Gastrocnemius medialis (tissue), 4 donors: Measurements from ENCODE around the gene FOXP4. TPM values are rescaled to one million over a fixed set of nuclear protein-coding genes. Genes with fewer than 3 reads are reported as not detected.

Source experiments
- ATAC-seq, 2 donors: fragments of 150-250 bp; one replicate each; pipeline ENCODE4 v1.9.1; 2016
- DNase-seq, 2 donors: peaks; one replicate each; pipeline ENCODE4 v3.0.0-alpha.2; 2019
- H3K27ac ChIP-seq, 4 donors: fragments of 200-600 bp; sonication (generic); 1 replicate in 1 of 4; 2 replicates in 3 of 4; pipeline ENCODE4 v1.5.1; 2016 to 2018; ENCODE audit warnings: mild to moderate bottlenecking in 2 of 4, moderate library complexity in 1 of 4
- H3K27me3 ChIP-seq, 3 donors: fragments of 200-600 bp; sonication (generic) in 2 of 3; 1 replicate in 1 of 3; 2 replicates in 2 of 3; pipeline versions ENCODE4 v1.5.1 to v1.6.0; 2016 to 2019; ENCODE audit warnings: mild to moderate bottlenecking in 1 of 3, moderate library complexity in 1 of 3
- H3K36me3 ChIP-seq, 2 donors: fragments of 200-600 bp; sonication (generic) in 1 of 2; one replicate each; pipeline ENCODE4 v1.5.1; 2017 to 2018
- H3K4me1 ChIP-seq, 2 donors: fragments of 200-600 bp; sonication (generic) in 1 of 2; one replicate each; pipeline ENCODE4 v1.5.1; 2016 to 2017; ENCODE audit warnings: mild to moderate bottlenecking in 2 of 2
- H3K4me3 ChIP-seq, 4 donors: fragments of 200-600 bp; sonication (generic) in 3 of 4; 1 replicate in 1 of 4; 2 replicates in 3 of 4; pipeline ENCODE4 v1.5.1; 2016 to 2019; ENCODE audit warnings: mild to moderate bottlenecking in 2 of 4
- H3K9me3 ChIP-seq, 3 donors: fragments of 200-600 bp; sonication (generic) in 2 of 3; 1 replicate in 1 of 3; 2 replicates in 2 of 3; pipeline ENCODE4 v1.5.1; 2016 to 2019
- CTCF ChIP-seq, 5 experiments: fragments of 450-650 bp in 3 of 5; fragments of 200-600 bp in 2 of 5; sonication (generic) in 2 of 5; IDR thresholded peaks in 4 of 5; conservative IDR thresholded peaks in 1 of 5; 1 replicate in 4 of 5; 2 replicates in 1 of 5; pipeline ENCODE4 v1.5.1; 2016 to 2019; ENCODE audit warnings: antibody characterized with exemption in 5 of 5, mild to moderate bottlenecking in 3 of 5, moderate library complexity in 3 of 5
- POLR2A ChIP-seq, 2 donors: fragments of 450-650 bp; IDR thresholded peaks; one replicate each; pipeline ENCODE4 v1.6.1; 2017; ENCODE audit warnings: antibody characterized with exemption in 2 of 2, mild to moderate bottlenecking in 2 of 2, moderate library complexity in 2 of 2
- in situ Hi-C, 4 donors: fragments of 200-750 bp; cut with MboI; loops; one replicate each; pipeline versions ENCODE4 v1.15.0 to v1.8.0; 2017; ENCODE audit warnings: low sequenced_read_pairs in 4 of 4
- intact Hi-C: fragments of 100-400 bp; cut with DNase I; formaldehyde crosslinking; loops from one replicate; pipeline ENCODE4 v1.15.1; 2023; ENCODE audit warnings: low total_unique reads
- total RNA-seq, 4 donors: library from RNA; depleted of rRNA; stranded (reverse); fragments of >200 nt; gene quantifications; one replicate each; pipeline versions ENCODE4 v1.1.0 to v1.2.3, GENCODE V29; 2016

The FOXP4 gene
- total RNA-seq, 4 donors from 2014 or later, result 3.4 to 11.4 (median 6.5) TPM

DNA sequence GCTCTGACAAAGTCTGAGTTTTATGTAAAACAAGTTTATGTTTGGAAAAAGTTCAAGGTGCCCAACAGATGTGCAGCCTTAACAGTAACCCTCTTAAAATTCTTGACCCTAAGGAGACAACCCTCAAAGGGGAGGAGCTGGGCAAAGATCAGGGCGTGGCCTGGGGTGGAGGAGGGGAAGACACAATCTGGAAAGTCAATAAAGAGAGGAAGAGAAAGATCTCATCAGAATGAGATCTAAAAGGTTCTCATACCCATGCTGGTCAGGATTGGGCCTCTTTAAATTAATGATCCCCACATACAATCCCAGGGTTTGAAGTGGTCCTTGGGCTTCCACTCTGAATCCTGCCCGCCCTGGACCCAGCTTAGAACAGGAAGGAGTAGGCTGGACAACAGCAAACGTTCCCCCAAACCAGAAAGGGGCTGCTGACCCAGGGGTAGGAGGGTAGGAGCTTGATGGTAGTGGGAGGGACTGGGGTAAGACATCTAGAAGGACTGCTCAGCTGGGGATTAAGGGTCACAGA is 33.0 kb downstream of the FOXP4 start:
- intact Hi-C loops, result no loop called here
- no peak for DNase-seq
- peaks cover 24 to 27% of the 10 kb centered on the region in 2 donors for H3K4me1 ChIP-seq
- no peak overlapping the region for H3K4me3 ChIP-seq
- ATAC-seq, result no peak
- no peaks in the 10 kb centered on the region for H3K9me3 ChIP-seq
- H3K27me3 ChIP-seq, result no peaks in the 10 kb centered on the region
- no peak overlapping the region for H3K27ac ChIP-seq
- in situ Hi-C loops, result no loop called here
- TF ChIP-seq CTCF (IDR thresholded peaks at IDR 0.05 in 4 of 5, conservative IDR thresholded peaks at IDR 0.05 in 1 of 5), result no peak
- no peak for TF ChIP-seq POLR2A (IDR thresholded peaks at IDR 0.05)
- H3K36me3 ChIP-seq, result no peaks in the 10 kb centered on the region

DNA sequence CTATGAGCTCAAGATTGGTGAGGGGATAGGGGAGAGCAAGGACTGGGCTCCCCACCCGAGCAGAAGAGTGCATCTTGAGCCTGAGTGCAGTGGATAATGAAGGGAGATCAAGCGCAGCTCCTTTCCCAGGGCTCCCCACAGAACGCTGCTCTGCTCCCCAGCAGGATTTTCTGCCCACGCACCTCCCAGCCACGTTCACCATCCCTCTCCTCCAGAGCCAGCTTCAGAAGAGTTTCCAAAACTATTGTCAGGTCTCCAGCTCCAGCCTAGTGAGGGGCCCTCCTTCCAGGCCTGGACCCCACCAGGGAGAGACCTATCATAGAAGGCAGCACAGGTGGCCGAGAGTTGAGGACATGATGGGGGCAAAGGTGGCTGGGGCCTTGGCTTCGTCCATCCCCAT is 34.5 kb downstream of the FOXP4 start:
- H3K27me3 ChIP-seq, result no peaks in the 10 kb centered on the region
- H3K36me3 ChIP-seq, result no peaks in the 10 kb centered on the region
- no peak for ATAC-seq
- no peak overlapping the region for H3K4me3 ChIP-seq
- no peak for DNase-seq
- in situ Hi-C loops, result no loop called here
- intact Hi-C loops, result no loop called here
- H3K4me1 ChIP-seq, result peaks cover 24 to 27% of the 10 kb centered on the region in 2 donors
- TF ChIP-seq POLR2A (IDR thresholded peaks at IDR 0.05) (no peak), CTCF (IDR thresholded peaks at IDR 0.05 in 4 of 5, conservative IDR thresholded peaks at IDR 0.05 in 1 of 5) (no peak)
- H3K27ac ChIP-seq, result no peak overlapping the region
- no peaks in the 10 kb centered on the region for H3K9me3 ChIP-seq

DNA sequence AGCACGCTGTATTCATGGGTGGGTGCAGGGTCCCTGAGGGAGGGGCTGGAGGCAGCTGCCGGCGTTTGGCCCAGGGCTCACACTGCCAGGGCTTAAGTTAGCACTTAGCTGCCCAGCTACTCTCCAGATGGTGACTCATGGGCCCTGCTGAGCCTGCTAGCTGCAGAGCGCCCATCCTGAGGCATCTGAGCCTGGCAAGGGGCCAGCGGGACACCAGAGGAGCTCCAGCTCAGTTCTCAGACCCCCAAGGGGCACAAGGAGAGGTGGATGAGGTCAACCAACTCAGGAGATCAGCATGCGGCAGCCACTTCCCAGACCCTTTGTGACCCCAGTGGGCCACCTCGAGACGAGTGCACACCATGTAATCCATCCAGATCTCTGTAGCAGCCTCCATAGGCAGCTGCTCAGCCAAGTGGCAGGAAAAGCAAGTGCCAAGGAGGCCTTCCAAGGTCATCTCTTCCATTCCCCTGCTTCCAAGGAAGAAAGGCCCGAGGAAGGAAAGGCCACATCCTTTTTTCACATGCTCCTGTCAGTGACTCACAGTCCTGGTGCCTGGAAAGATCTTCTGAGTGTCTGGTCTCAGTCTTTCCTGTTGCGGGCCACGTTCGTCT is 35.3 kb downstream of the FOXP4 start:
- Histone ChIP-seq H3K27me3 (no peaks in the 10 kb centered on the region), H3K9me3 (no peaks in the 10 kb centered on the region), H3K4me1 (peaks cover 24 to 27% of the 10 kb centered on the region in 2 donors), H3K27ac (no peak overlapping the region), H3K36me3 (no peaks in the 10 kb centered on the region), H3K4me3 (no peak overlapping the region)
- intact Hi-C loops, result no loop called here
- peak in 1 of 2 donors; percentile 34 for DNase-seq
- TF ChIP-seq POLR2A (IDR thresholded peaks at IDR 0.05) (no peak), CTCF (IDR thresholded peaks at IDR 0.05 in 4 of 5, conservative IDR thresholded peaks at IDR 0.05 in 1 of 5) (no peak)
- ATAC-seq, result peak; percentile 47
- in situ Hi-C loops, result no loop called here

GRCh38 chr6:41582540-41582939 is 36.4 kb downstream of the FOXP4 start:
- H3K9me3 ChIP-seq, result no peaks in the 10 kb centered on the region
- H3K4me3 ChIP-seq, result no peak overlapping the region
- no peak for DNase-seq
- intact Hi-C loops (no loop called here), in situ Hi-C loops (no loop called here)
- H3K27me3 ChIP-seq, result no peaks in the 10 kb centered on the region
- no peak for ATAC-seq
- peaks cover 0 to 8% of the 10 kb centered on the region in 2 donors for H3K36me3 ChIP-seq
- H3K4me1 ChIP-seq, result peaks cover 23 to 24% of the 10 kb centered on the region in 2 donors
- TF ChIP-seq CTCF (IDR thresholded peaks at IDR 0.05 in 4 of 5, conservative IDR thresholded peaks at IDR 0.05 in 1 of 5) (no peak), POLR2A (IDR thresholded peaks at IDR 0.05) (no peak)
- no peak overlapping the region for H3K27ac ChIP-seq
